ENCODE results near the gene HS6ST3. TPM values are rescaled to one million over a fixed set of nuclear protein-coding genes. Genes with fewer than 3 reads are reported as not detected.

The HS6ST3 gene
- total and polyA plus RNA-seq, 2 experiments from 2014 or later, result 2.2 to 2.7 TPM

GRCh38 chr13:96762876-96763275 lies 673.0 kb downstream of the HS6ST3 start:
- TF ChIP-seq EZH2 (IDR thresholded peaks at IDR 0.05; ENCODE audit: borderline replicate concordance) (no peak), CTCF (IDR thresholded peaks at IDR 0.05; ENCODE audit: poor library complexity) (no peak), EZH2phosphoT487 (IDR thresholded peaks at IDR 0.05; ENCODE audit: low read depth, severe bottlenecking, unreplicated experiment) (no peak)
- Histone ChIP-seq H3K4me3 (no peak overlapping the region), H3K27me3 (no peaks in the 10 kb centered on the region), H3K4me2 (no peak overlapping the region), H4K20me1 (ENCODE audit: insufficient read depth, poor library complexity, severe bottlenecking) (no peaks in the 10 kb centered on the region), H3K36me3 (replicated peaks; ENCODE audit: insufficient read depth, low read depth) (no peaks in the 10 kb centered on the region), H3K4me1 (ENCODE audit: insufficient read depth) (no peaks in the 10 kb centered on the region), H3K9me2 (replicated peaks; ENCODE audit: insufficient read depth) (no peaks in the 10 kb centered on the region), H3K27ac (no peak overlapping the region), H2AFZ (no peak overlapping the region), H3K9me3 (ENCODE audit: low read depth) (no peaks in the 10 kb centered on the region), H3K79me2 (no peaks in the 10 kb centered on the region)
- DNase-seq (ENCODE audit: low spot score), result no peak

- Histone ChIP-seq H3K4me2 (no peak overlapping the region), H2AFZ (no peak overlapping the region)
Observed at GRCh38 chr13:96766306-96766705, 676.4 kb downstream of the HS6ST3 start.

GRCh38 chr13:96768524-96768923 lies 678.6 kb downstream of the HS6ST3 start:
- no peak overlapping the region for H3K4me2 ChIP-seq
- TF ChIP-seq EZH2phosphoT487 (IDR thresholded peaks at IDR 0.05; ENCODE audit: low read depth, severe bottlenecking, unreplicated experiment) (no peak), EZH2 (IDR thresholded peaks at IDR 0.05; ENCODE audit: borderline replicate concordance) (no peak), CTCF (IDR thresholded peaks at IDR 0.05; ENCODE audit: poor library complexity) (no peak)
- peaks cover 8% of the 10 kb centered on the region for H3K4me1 ChIP-seq (ENCODE audit: insufficient read depth)
- no peaks in the 10 kb centered on the region for H3K9me2 ChIP-seq (replicated peaks; ENCODE audit: insufficient read depth)
- no peak overlapping the region for H2AFZ ChIP-seq
- H3K27ac ChIP-seq, result no peak overlapping the region
- 70% methylated on average over 6 of the region's 6 CpGs for WGBS (ENCODE audit: low lambda C conversion rate, missing lambda C conversion rate)
- H3K4me3 ChIP-seq, result no peak overlapping the region
- DNase-seq (ENCODE audit: low spot score), result no peak
- no peaks in the 10 kb centered on the region for H3K79me2 ChIP-seq
- no peaks in the 10 kb centered on the region for H3K27me3 ChIP-seq
- H3K36me3 ChIP-seq (replicated peaks; ENCODE audit: insufficient read depth, low read depth), result no peaks in the 10 kb centered on the region
- no peaks in the 10 kb centered on the region for H4K20me1 ChIP-seq (ENCODE audit: insufficient read depth, poor library complexity, severe bottlenecking)
- H3K9me3 ChIP-seq (ENCODE audit: low read depth), result no peaks in the 10 kb centered on the region

More at GRCh38 chr13:96766306-96766705, 676.4 kb downstream of the HS6ST3 start:
- H3K27ac ChIP-seq, result no peak overlapping the region
- no peak overlapping the region for H3K4me3 ChIP-seq
- WGBS (ENCODE audit: low lambda C conversion rate, missing lambda C conversion rate), result 76% methylated on average over 3 of the region's 3 CpGs
- H3K27me3 ChIP-seq, result no peaks in the 10 kb centered on the region
- TF ChIP-seq EZH2 (IDR thresholded peaks at IDR 0.05; ENCODE audit: borderline replicate concordance) (no peak), CTCF (IDR thresholded peaks at IDR 0.05; ENCODE audit: poor library complexity) (no peak), EZH2phosphoT487 (IDR thresholded peaks at IDR 0.05; ENCODE audit: low read depth, severe bottlenecking, unreplicated experiment) (no peak)
- H4K20me1 ChIP-seq (ENCODE audit: insufficient read depth, poor library complexity, severe bottlenecking), result no peaks in the 10 kb centered on the region
- H3K79me2 ChIP-seq, result no peaks in the 10 kb centered on the region
- no peaks in the 10 kb centered on the region for H3K36me3 ChIP-seq (replicated peaks; ENCODE audit: insufficient read depth, low read depth)
- no peaks in the 10 kb centered on the region for H3K9me2 ChIP-seq (replicated peaks; ENCODE audit: insufficient read depth)
- no peaks in the 10 kb centered on the region for H3K9me3 ChIP-seq (ENCODE audit: low read depth)
- no peak for DNase-seq (ENCODE audit: low spot score)
- H3K4me1 ChIP-seq (ENCODE audit: insufficient read depth), result peaks cover 8% of the 10 kb centered on the region

- Histone ChIP-seq H3K4me2 (no peak overlapping the region), H2AFZ (no peak overlapping the region), H3K9me2 (replicated peaks; ENCODE audit: insufficient read depth) (no peaks in the 10 kb centered on the region), H3K4me1 (ENCODE audit: insufficient read depth) (peaks cover 8% of the 10 kb centered on the region), H3K27ac (no peak overlapping the region), H3K27me3 (no peaks in the 10 kb centered on the region), H3K36me3 (replicated peaks; ENCODE audit: insufficient read depth, low read depth) (no peaks in the 10 kb centered on the region), H3K4me3 (no peak overlapping the region), H3K9me3 (ENCODE audit: low read depth) (no peaks in the 10 kb centered on the region), H3K79me2 (no peaks in the 10 kb centered on the region), H4K20me1 (ENCODE audit: insufficient read depth, poor library complexity, severe bottlenecking) (no peaks in the 10 kb centered on the region)
- WGBS (ENCODE audit: low lambda C conversion rate, missing lambda C conversion rate), result 5% methylated on average over 1 of the region's 1 CpG
- no peak for DNase-seq (ENCODE audit: low spot score)
- TF ChIP-seq EZH2phosphoT487 (IDR thresholded peaks at IDR 0.05; ENCODE audit: low read depth, severe bottlenecking, unreplicated experiment) (no peak), CTCF (IDR thresholded peaks at IDR 0.05; ENCODE audit: poor library complexity) (no peak), EZH2 (IDR thresholded peaks at IDR 0.05; ENCODE audit: borderline replicate concordance) (no peak)
Observed at GRCh38 chr13:96769874-96770273, 680.0 kb downstream of the HS6ST3 start.

Measured in hepatocyte (in vitro differentiated cells).